ENCODE measurements around the gene MRPL48.

- TF ChIP-seq POLR2A (IDR thresholded peaks at IDR 0.05; ENCODE audit: low read length) (no peak), GATA1 (IDR thresholded peaks at IDR 0.05; ENCODE audit: low read depth, low read length) (no peak)
Measured at GRCh38 chr11:73889536-73889935, 101.9 kb downstream of the MRPL48 start.

Data from erythroblast (primary cell).